Gastroesophageal sphincter (tissue), 3 donors: ENCODE measurements around the gene SCAF8.

ENCODE experiments used
- POLR2A ChIP-seq, 2 donors: fragments of 450-650 bp; IDR thresholded peaks; one replicate each; pipeline ENCODE4 v1.6.1; 2017; ENCODE audit warnings: antibody characterized with exemption in 2 of 2, mild to moderate bottlenecking in 2 of 2, moderate library complexity in 1 of 2
- TF ChIP-seq, protein P1 (sequence below), 4 experiments: fragments of 200-600 bp in 2 of 4; fragments of 450-650 bp in 2 of 4; sonication (generic) in 1 of 4; IDR thresholded peaks; one replicate each; pipeline ENCODE4 v1.5.1; 2017 to 2019; ENCODE audit warnings: antibody characterized with exemption in 4 of 4, mild to moderate bottlenecking in 2 of 4, moderate library complexity in 2 of 4

DNA sequence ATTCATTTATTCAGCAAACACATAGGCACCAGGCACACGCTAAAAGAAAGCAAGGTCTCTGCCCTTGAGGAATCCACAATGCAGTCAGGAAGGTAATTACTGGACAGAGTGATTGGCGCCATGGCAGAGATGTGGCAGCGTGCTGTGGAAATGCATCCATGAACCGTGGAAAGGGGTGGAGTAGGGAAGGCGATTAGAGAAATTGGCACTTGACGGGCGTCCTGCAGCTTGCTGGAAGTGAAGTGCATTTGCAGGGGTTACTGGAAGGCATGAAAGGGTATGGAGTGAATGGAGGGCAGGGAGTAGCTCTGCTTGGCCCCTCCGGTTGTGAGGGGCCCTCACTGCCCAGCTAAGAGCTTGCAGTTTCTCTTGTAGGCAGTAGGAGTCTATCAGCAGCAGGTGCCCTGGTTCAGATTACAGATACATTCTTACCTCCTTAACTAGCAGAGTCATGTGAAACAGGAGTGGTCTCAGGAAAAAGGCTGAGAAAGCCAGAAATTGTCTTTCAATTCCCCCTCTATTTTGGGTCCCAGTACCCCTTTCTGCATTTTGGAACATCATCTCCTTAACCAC, 139.4 kb downstream of the SCAF8 start:
- TF ChIP-seq, protein P1, sequence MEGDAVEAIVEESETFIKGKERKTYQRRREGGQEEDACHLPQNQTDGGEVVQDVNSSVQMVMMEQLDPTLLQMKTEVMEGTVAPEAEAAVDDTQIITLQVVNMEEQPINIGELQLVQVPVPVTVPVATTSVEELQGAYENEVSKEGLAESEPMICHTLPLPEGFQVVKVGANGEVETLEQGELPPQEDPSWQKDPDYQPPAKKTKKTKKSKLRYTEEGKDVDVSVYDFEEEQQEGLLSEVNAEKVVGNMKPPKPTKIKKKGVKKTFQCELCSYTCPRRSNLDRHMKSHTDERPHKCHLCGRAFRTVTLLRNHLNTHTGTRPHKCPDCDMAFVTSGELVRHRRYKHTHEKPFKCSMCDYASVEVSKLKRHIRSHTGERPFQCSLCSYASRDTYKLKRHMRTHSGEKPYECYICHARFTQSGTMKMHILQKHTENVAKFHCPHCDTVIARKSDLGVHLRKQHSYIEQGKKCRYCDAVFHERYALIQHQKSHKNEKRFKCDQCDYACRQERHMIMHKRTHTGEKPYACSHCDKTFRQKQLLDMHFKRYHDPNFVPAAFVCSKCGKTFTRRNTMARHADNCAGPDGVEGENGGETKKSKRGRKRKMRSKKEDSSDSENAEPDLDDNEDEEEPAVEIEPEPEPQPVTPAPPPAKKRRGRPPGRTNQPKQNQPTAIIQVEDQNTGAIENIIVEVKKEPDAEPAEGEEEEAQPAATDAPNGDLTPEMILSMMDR (IDR thresholded peaks at IDR 0.05): no peak
- no peak for TF ChIP-seq POLR2A (IDR thresholded peaks at IDR 0.05)
